ENCODE measurements around the gene B3GALT2. TPM values are rescaled to one million over a fixed set of nuclear protein-coding genes. Genes with fewer than 3 reads are reported as not detected.

Gene B3GALT2
- total RNA-seq, 1 donor from 2014 or later = 7.6 TPM

DNA sequence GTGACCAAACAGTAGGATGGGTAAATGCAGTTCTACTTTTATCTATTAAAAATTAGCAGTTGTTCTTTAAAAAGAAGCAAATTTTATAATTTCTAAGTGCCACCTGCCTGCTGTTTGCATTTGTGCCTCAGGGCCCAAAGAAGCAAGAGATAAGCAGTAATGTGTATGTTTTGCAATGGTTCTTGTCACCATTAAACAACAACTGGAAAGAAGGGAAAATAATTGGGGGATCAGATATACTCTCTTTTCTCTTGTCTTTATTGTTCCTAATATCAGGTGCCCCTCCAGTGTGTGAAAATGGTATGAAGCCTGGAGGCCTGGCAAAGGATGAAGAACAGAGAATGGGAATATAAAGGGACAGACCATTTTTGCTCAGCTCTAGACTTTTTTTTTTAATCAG lies 9.6 kb downstream of the B3GALT2 start:
- peaks cover 2% of the 10 kb centered on the region for H3K36me3 Mint-ChIP-seq (ENCODE audit: low read depth)
- TF ChIP-seq, protein P1, sequence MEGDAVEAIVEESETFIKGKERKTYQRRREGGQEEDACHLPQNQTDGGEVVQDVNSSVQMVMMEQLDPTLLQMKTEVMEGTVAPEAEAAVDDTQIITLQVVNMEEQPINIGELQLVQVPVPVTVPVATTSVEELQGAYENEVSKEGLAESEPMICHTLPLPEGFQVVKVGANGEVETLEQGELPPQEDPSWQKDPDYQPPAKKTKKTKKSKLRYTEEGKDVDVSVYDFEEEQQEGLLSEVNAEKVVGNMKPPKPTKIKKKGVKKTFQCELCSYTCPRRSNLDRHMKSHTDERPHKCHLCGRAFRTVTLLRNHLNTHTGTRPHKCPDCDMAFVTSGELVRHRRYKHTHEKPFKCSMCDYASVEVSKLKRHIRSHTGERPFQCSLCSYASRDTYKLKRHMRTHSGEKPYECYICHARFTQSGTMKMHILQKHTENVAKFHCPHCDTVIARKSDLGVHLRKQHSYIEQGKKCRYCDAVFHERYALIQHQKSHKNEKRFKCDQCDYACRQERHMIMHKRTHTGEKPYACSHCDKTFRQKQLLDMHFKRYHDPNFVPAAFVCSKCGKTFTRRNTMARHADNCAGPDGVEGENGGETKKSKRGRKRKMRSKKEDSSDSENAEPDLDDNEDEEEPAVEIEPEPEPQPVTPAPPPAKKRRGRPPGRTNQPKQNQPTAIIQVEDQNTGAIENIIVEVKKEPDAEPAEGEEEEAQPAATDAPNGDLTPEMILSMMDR (IDR thresholded peaks at IDR 0.05) = no peak
- DNase-seq (ENCODE audit: low spot score) = no peak
- no peaks in the 10 kb centered on the region for H3K9me3 Mint-ChIP-seq (ENCODE audit: low read depth)
- no peaks in the 10 kb centered on the region for H3K27me3 Mint-ChIP-seq (ENCODE audit: low read depth)
- no peak overlapping the region for H3K4me3 Mint-ChIP-seq (ENCODE audit: unreplicated experiment)
- H3K4me1 Mint-ChIP-seq (ENCODE audit: low read depth) = peaks cover 29% of the 10 kb centered on the region
- H3K27ac Mint-ChIP-seq (ENCODE audit: unreplicated experiment) = no peak overlapping the region

DNA sequence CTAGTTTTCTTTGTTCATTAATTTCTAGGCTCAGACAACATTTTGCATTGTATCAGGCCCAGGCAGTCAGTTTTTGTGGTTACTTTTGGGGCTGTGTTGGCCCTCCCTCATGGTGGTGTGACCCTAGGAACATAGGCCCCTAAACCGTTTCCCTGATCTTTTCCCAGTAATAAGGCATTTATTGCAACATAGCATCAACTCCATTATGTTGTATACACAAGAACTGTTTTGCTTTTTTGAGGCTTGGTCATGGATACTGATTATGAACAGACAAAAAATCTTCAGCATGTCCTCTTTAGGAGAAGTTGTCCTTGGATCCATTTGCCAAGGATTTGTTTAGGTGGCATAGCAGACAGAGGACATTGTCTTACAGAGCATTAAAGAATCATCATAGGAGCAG lies 10.3 kb downstream of the B3GALT2 start:
- Mint-ChIP-seq H3K36me3 (ENCODE audit: low read depth) (peaks cover 2% of the 10 kb centered on the region), H3K9me3 (ENCODE audit: low read depth) (no peaks in the 10 kb centered on the region), H3K27me3 (ENCODE audit: low read depth) (no peaks in the 10 kb centered on the region), H3K4me3 (ENCODE audit: unreplicated experiment) (no peak overlapping the region), H3K27ac (ENCODE audit: unreplicated experiment) (no peak overlapping the region), H3K4me1 (ENCODE audit: low read depth) (peaks cover 23% of the 10 kb centered on the region)
- no peak for DNase-seq (ENCODE audit: low spot score)
- TF ChIP-seq, protein P1 (IDR thresholded peaks at IDR 0.05) = no peak

DNA sequence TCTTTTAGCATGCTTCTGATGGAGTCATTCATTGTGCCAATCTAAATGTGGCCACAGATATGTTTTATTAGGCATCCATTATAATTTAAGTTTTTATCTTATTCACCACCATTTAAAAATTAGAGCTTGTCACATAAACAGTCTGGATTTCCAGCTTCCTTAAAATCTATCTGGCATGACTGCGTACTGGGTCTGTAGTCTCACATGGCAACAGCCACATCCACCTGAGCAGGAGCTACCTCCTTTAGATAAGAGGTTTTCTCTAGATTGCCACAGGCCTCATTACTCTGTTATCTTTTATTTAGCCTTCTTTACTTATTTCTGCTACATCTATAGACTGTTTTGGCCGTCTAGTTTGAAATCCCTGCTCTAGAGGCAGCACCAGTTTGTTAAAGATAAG lies 29.1 kb downstream of the B3GALT2 start:
- no peak overlapping the region for H3K4me3 Mint-ChIP-seq (ENCODE audit: unreplicated experiment)
- TF ChIP-seq, protein P1 (IDR thresholded peaks at IDR 0.05) = no peak
- no peak overlapping the region for H3K27ac Mint-ChIP-seq (ENCODE audit: unreplicated experiment)
- no peaks in the 10 kb centered on the region for H3K9me3 Mint-ChIP-seq (ENCODE audit: low read depth)
- peaks cover 14% of the 10 kb centered on the region for H3K4me1 Mint-ChIP-seq (ENCODE audit: low read depth)
- H3K36me3 Mint-ChIP-seq (ENCODE audit: low read depth) = peaks cover 8% of the 10 kb centered on the region
- no peak for DNase-seq (ENCODE audit: low spot score)
- H3K27me3 Mint-ChIP-seq (ENCODE audit: low read depth) = no peaks in the 10 kb centered on the region

DNA sequence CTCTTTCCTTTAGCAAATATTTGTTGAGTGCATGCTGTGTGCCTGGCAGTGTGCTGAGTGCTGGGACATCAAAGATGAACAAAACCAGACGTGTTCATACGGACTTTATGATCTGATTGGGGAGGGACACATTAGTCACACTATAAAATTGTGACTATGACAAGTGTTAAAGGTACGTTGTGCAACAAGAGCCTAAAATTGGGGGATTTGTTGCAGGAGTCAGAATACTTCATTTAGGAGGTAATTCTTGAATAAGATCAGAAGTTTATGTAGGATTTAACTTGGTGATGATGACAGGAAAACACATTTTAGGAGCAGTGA lies 29.6 kb downstream of the B3GALT2 start:
- Mint-ChIP-seq H3K27me3 (ENCODE audit: low read depth) (no peaks in the 10 kb centered on the region), H3K4me3 (ENCODE audit: unreplicated experiment) (no peak overlapping the region), H3K36me3 (ENCODE audit: low read depth) (peaks cover 9% of the 10 kb centered on the region), H3K4me1 (ENCODE audit: low read depth) (peaks cover 14% of the 10 kb centered on the region), H3K9me3 (ENCODE audit: low read depth) (no peaks in the 10 kb centered on the region), H3K27ac (ENCODE audit: unreplicated experiment) (peak overlapping the region; percentile 42)
- DNase-seq (ENCODE audit: low spot score) = no peak
- TF ChIP-seq, protein P1 (IDR thresholded peaks at IDR 0.05) = no peak

DNA sequence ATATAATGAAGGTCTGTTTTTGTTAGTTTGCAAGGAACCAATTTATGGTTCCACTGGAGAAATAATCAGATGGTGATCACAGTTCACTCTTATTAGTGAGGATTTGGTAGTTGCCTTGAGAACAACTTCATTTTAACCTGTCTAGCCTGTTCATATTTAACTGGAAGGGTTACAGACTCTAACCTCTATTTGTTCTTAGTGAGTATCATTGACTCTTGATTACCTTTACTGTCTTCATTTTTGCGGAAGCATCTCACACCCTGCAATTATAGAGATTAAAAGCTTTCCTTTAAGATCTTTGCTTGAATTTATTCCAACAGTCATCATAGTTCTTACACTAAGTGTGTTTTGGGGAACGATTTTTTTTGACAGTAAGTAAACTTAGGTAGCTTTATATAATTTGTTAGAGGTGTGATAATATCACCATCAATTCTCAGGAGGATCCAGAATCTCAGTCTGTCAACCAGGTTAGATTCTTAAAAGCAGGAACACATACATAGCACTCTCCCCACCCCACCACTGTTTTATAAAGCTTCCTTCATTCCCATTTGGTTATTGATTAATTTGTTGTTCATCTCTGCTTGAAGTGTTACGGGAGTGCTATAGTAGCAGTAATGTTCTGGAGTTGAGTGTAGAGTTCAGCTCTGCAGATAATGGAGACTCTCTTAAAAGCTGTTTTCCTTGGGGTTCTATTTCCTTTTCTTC lies 30.1 kb downstream of the B3GALT2 start:
- peak overlapping the region; percentile 42 for H3K27ac Mint-ChIP-seq (ENCODE audit: unreplicated experiment)
- no peak for DNase-seq (ENCODE audit: low spot score)
- no peaks in the 10 kb centered on the region for H3K9me3 Mint-ChIP-seq (ENCODE audit: low read depth)
- no peak overlapping the region for H3K4me3 Mint-ChIP-seq (ENCODE audit: unreplicated experiment)
- H3K27me3 Mint-ChIP-seq (ENCODE audit: low read depth) = no peaks in the 10 kb centered on the region
- TF ChIP-seq, protein P1 (IDR thresholded peaks at IDR 0.05) = no peak
- peaks cover 9% of the 10 kb centered on the region for H3K36me3 Mint-ChIP-seq (ENCODE audit: low read depth)
- H3K4me1 Mint-ChIP-seq (ENCODE audit: low read depth) = peaks cover 14% of the 10 kb centered on the region
